MCF 10A (cell line): ENCODE results near the gene ATAD1. TPM values are rescaled to one million over a fixed set of nuclear protein-coding genes. Genes with fewer than 3 reads are reported as not detected.

Source experiments
- BruUV-seq: library from RNA; stranded (reverse); fragments of 400-500 nt; replicated peaks from 2 replicates; lab custom pipeline; 2021; lab: Mats Ljungman, UMichigan
- CTCF ChIA-PET: fragments of 300-600 bp; sonication (Branson Sonifier 250); formaldehyde crosslinking; extraction: SDS; loops from one replicate; lab custom pipeline; 2021; ENCODE audit warnings: antibody characterized with exemption, inconsistent platforms; lab: Yijun Ruan, JAX
- POLR2A ChIA-PET: fragments of 300-600, 350-650 bp; sonication (Branson Sonifier 250); formaldehyde crosslinking; extraction: SDS; loops from one replicate; lab custom pipeline; 2020; ENCODE audit warnings: antibody characterized with exemption, inconsistent platforms; lab: Yijun Ruan, JAX
- DNase-seq: peaks from one replicate; pipeline ENCODE4 v3.0.0-alpha.2; 2018; ENCODE audit not compliant: unreplicated experiment
- H3K27ac Mint-ChIP-seq: one replicate; pipeline ENCODE4 v1.8.0; 2022; ENCODE audit warnings: mild to moderate bottlenecking, low read depth, mixed read lengths; ENCODE audit not compliant: unreplicated experiment
- H3K27me3 Mint-ChIP-seq: one replicate; pipeline ENCODE4 v1.8.0; 2022; ENCODE audit warnings: mixed read lengths; ENCODE audit not compliant: insufficient read depth, unreplicated experiment
- H3K36me3 Mint-ChIP-seq: one replicate; pipeline ENCODE4 v1.8.0; 2022; ENCODE audit warnings: mild to moderate bottlenecking, moderate library complexity, mixed read lengths; ENCODE audit not compliant: insufficient read depth, unreplicated experiment
- H3K4me1 Mint-ChIP-seq: one replicate; pipeline ENCODE4 v1.8.0; 2022; ENCODE audit warnings: mixed read lengths; ENCODE audit not compliant: insufficient read depth, unreplicated experiment
- H3K4me3 Mint-ChIP-seq: one replicate; pipeline ENCODE4 v1.8.0; 2022; ENCODE audit warnings: mild to moderate bottlenecking, moderate library complexity, mixed read lengths; ENCODE audit not compliant: unreplicated experiment
- H3K9me3 Mint-ChIP-seq: one replicate; pipeline ENCODE4 v1.8.0; 2022; ENCODE audit warnings: mixed read lengths; ENCODE audit not compliant: unreplicated experiment
- intact Hi-C: fragments of 100-400 bp; cut with micrococcal nuclease; formaldehyde crosslinking; loops from 2 replicates; pipeline ENCODE4 v1.14.1; 2022
- total RNA-seq: library from RNA; stranded (reverse); gene quantifications from 2 replicates; pipeline ENCODE4 v1.2.3, GENCODE V29; 2022
- TF ChIP-seq, protein P1 (sequence below): fragments of 200-600 bp; IDR thresholded peaks from one replicate; pipeline ENCODE4 v1.8.0; 2022; ENCODE audit warnings: antibody characterized with exemption, mild to moderate bottlenecking; ENCODE audit not compliant: unreplicated experiment

The ATAD1 gene
- total RNA-seq, 1 experiment from 2014 or later = 75.2 TPM

DNA sequence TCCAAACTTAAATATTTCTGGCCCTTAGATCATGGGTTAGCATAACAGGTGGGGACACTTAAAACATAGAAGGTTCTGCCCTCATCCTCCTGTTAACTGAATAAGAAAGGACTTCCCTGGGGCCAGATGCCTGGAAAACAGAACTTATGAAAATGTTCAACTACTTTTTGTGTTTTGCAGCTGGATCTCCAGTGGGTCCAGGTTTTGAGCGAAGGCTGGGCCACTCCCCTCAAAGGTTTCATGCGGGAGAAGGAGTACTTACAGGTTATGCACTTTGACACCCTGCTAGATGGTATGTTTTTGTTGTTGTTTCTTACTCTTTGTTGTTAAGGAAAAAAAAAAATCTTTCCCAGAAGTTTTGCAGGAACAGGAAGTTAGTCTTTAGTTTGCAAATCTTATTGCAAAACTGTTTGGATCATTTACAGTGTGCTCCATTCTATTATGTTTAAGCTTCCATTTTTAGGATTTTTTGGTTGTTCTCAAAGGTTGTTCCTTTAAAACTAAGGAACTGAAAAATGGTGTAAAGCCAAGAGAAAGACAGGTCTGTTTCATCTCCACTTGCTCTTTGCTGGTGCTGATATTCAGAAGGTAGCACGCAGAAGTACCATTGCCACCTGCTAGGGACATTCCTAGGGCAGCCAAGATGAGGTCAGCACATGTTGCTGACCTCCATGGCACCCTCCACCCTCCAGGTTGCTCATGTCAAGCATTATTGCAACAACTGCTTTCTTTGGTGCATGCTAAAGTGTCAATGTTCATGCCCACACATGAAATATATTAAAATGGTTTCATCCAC, 102.3 kb downstream of the ATAD1 start:
- TF ChIP-seq, protein P1, sequence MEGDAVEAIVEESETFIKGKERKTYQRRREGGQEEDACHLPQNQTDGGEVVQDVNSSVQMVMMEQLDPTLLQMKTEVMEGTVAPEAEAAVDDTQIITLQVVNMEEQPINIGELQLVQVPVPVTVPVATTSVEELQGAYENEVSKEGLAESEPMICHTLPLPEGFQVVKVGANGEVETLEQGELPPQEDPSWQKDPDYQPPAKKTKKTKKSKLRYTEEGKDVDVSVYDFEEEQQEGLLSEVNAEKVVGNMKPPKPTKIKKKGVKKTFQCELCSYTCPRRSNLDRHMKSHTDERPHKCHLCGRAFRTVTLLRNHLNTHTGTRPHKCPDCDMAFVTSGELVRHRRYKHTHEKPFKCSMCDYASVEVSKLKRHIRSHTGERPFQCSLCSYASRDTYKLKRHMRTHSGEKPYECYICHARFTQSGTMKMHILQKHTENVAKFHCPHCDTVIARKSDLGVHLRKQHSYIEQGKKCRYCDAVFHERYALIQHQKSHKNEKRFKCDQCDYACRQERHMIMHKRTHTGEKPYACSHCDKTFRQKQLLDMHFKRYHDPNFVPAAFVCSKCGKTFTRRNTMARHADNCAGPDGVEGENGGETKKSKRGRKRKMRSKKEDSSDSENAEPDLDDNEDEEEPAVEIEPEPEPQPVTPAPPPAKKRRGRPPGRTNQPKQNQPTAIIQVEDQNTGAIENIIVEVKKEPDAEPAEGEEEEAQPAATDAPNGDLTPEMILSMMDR = no peak
- no peak for DNase-seq
- no peaks in the 10 kb centered on the region for H3K27me3 Mint-ChIP-seq
- POLR2A ChIA-PET = interaction anchor here (0.7 to 0.9 kb wide), 3 partner anchors 11 to 1164 kb away, joined by 3 read pairs; partner anchors contain the start of gene STAMBPL1
- intact Hi-C loops = no loop called here
- H3K27ac Mint-ChIP-seq = no peak overlapping the region
- no peaks in the 10 kb centered on the region for H3K36me3 Mint-ChIP-seq
- H3K9me3 Mint-ChIP-seq = no peaks in the 10 kb centered on the region
- H3K4me3 Mint-ChIP-seq = no peak overlapping the region
- BruUV-seq = no TSS peak
- CTCF ChIA-PET = interaction anchor here (0.7 kb wide), 1 partner anchor 63 kb away, joined by 4 read pairs; no protein-coding TSS in a partner anchor
- no peaks in the 10 kb centered on the region for H3K4me1 Mint-ChIP-seq

DNA sequence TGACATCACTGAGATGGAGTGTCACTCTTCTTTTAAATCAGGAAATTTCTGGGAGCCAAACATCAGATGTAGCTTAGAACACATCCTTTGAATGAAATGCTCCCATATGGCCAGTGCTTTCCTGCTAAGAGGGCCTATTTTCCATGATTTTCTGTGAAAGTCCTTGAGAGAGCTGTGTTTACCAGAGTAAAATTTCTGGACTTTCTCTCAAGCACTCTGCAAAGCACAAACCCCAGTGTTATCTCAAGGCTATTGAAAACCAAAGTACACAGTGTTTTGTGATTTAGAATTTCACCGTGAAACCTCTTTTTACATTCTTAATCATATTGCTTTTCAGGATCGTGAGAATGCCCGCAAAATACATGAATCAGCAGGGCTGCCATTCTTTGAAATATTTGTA, 104.3 kb downstream of the ATAD1 start:
- intact Hi-C loops = no loop called here
- Mint-ChIP-seq H3K27me3 (no peaks in the 10 kb centered on the region), H3K36me3 (no peaks in the 10 kb centered on the region), H3K27ac (no peak overlapping the region), H3K9me3 (no peaks in the 10 kb centered on the region), H3K4me3 (no peak overlapping the region), H3K4me1 (no peaks in the 10 kb centered on the region)
- POLR2A ChIA-PET = no interaction called here
- BruUV-seq = no TSS peak
- DNase-seq = no peak
- TF ChIP-seq, protein P1 = no peak
- CTCF ChIA-PET = no interaction called here

DNA sequence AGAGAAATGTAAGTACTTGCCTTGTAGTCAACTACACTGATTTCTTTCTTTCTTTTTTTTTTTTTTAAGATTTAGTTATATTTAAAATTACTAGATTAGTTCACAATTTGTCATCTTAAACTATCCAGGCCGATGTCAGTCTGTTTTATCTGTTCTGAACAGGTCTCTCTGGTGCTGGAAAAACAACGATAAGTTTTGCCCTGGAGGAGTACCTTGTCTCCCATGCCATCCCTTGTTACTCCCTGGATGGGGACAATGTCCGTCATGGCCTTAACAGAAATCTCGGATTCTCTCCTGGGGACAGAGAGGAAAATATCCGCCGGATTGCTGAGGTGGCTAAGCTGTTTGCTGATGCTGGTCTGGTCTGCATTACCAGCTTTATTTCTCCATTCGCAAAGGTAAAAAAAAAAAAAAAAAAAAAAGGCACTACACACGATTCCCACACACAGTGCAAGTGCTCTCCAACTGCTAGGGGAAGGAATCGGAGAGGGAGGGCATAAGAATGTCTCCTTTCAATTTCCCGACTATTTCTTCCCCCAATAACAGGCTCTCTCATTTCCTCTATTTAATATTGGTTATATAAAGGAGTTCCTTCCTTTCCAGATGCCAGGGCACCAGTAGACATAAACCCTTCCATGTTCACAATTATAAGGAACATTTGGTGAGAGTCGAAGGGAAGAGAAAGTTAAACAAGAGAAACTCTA, 105.0 kb downstream of the ATAD1 start:
- ChIA-PET CTCF (interaction anchor here (0.6 kb wide), 2 partner anchors 11 to 39 kb away, joined by 3 to 4 read pairs; no protein-coding TSS in a partner anchor), POLR2A (interaction anchor here (1.2 kb wide), 1 partner anchor 13 kb away, joined by 5 read pairs; no protein-coding TSS in a partner anchor)
- H3K27ac Mint-ChIP-seq = no peak overlapping the region
- H3K4me1 Mint-ChIP-seq = no peaks in the 10 kb centered on the region
- intact Hi-C loops = no loop called here
- no peaks in the 10 kb centered on the region for H3K9me3 Mint-ChIP-seq
- no TSS peak for BruUV-seq
- no peak overlapping the region for H3K4me3 Mint-ChIP-seq
- TF ChIP-seq, protein P1 = no peak
- DNase-seq = no peak
- no peaks in the 10 kb centered on the region for H3K27me3 Mint-ChIP-seq
- no peaks in the 10 kb centered on the region for H3K36me3 Mint-ChIP-seq

DNA sequence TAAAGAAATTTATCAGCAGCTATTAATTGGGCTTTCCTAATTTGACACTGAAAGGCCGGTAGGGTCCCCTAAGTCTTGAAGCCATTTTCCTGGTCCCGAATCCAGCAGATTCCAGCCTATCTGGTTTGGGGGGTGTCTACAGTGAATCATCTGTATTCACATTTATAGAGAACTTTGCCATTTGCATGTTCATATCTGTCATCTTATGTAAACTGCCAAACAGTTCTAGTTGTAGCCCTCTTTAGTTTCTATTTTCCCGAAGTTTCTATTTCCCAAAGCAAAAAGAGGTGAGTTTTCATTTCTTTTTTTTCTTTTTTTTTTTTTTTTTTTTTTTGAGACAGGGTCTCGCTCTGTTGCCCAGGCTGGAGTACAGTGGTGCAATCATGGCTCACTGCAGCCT, 110.8 kb downstream of the ATAD1 start:
- Mint-ChIP-seq H3K4me1 (no peaks in the 10 kb centered on the region), H3K9me3 (no peaks in the 10 kb centered on the region), H3K27me3 (no peaks in the 10 kb centered on the region), H3K4me3 (no peak overlapping the region), H3K36me3 (no peaks in the 10 kb centered on the region), H3K27ac (no peak overlapping the region)
- no peak for DNase-seq
- BruUV-seq = no TSS peak
- ChIA-PET POLR2A (interaction anchor here (0.7 kb wide), 1 partner anchor 76 kb away, joined by 3 read pairs; no protein-coding TSS in a partner anchor), CTCF (interaction anchor here (1.2 kb wide), 1 partner anchor 28 kb away, joined by 5 read pairs; no protein-coding TSS in a partner anchor)
- TF ChIP-seq, protein P1 = no peak
- intact Hi-C loops = no loop called here
